ENCODE results near the gene SYT5.

The SYT5 gene

GRCh38 chr19:55224038-55224665, 44.1 kb upstream of the SYT5 start:
- Histone ChIP-seq H3K9ac (ENCODE audit: low read length) (no peak overlapping the region), H2BK120ac (ENCODE audit: low read depth, low read length) (no peak overlapping the region), H3K4me3 (ENCODE audit: low read length) (no peak overlapping the region), H2AK5ac (ENCODE audit: low read length) (no peak overlapping the region), H3K36me3 (ENCODE audit: control insufficient read depth, insufficient read depth, low read length) (peaks cover 5% of the 10 kb centered on the region), H2BK15ac (replicated peaks; ENCODE audit: low read depth) (no peak overlapping the region), H3K27me3 (ENCODE audit: insufficient read depth, low read length, poor library complexity) (no peaks in the 10 kb centered on the region), H3K27ac (ENCODE audit: low read depth, low read length) (no peak overlapping the region), H3K79me1 (ENCODE audit: low read length) (no peaks in the 10 kb centered on the region), H3K23ac (ENCODE audit: low read length) (no peak overlapping the region), H3K4me1 (ENCODE audit: control insufficient read depth, low read depth, low read length) (no peaks in the 10 kb centered on the region), H4K5ac (ENCODE audit: low read length) (no peak overlapping the region), H4K8ac (ENCODE audit: low read depth, low read length) (no peak overlapping the region), H2BK5ac (ENCODE audit: low read length) (no peak overlapping the region), H3K56ac (ENCODE audit: low read length) (no peak overlapping the region), H3K4me2 (ENCODE audit: low read length) (no peak overlapping the region), H3K18ac (ENCODE audit: low read length) (no peak overlapping the region), H3K4ac (ENCODE audit: low read depth, low read length) (no peak overlapping the region), H3K79me2 (ENCODE audit: control insufficient read depth, insufficient read depth, low read length) (no peaks in the 10 kb centered on the region)
- WGBS (ENCODE audit: extremely low coverage, insufficient coverage, low lambda C conversion rate) = no CpG with 5 or more reads among the region's 26 CpGs
- no peak for DNase-seq

GRCh38 chr19:55223291-55224037, 43.4 kb upstream of the SYT5 start:
- Histone ChIP-seq H3K36me3 (ENCODE audit: control insufficient read depth, insufficient read depth, low read length) (peaks cover 4% of the 10 kb centered on the region), H3K79me1 (ENCODE audit: low read length) (no peaks in the 10 kb centered on the region), H3K27ac (ENCODE audit: low read depth, low read length) (no peak overlapping the region), H3K4me3 (ENCODE audit: low read length) (no peak overlapping the region), H4K8ac (ENCODE audit: low read depth, low read length) (no peak overlapping the region), H3K79me2 (ENCODE audit: control insufficient read depth, insufficient read depth, low read length) (no peaks in the 10 kb centered on the region), H3K9ac (ENCODE audit: low read length) (no peak overlapping the region), H4K5ac (ENCODE audit: low read length) (no peak overlapping the region), H2BK15ac (replicated peaks; ENCODE audit: low read depth) (no peak overlapping the region), H2AK5ac (ENCODE audit: low read length) (no peak overlapping the region), H2BK120ac (ENCODE audit: low read depth, low read length) (no peak overlapping the region), H3K4ac (ENCODE audit: low read depth, low read length) (no peak overlapping the region), H3K23ac (ENCODE audit: low read length) (no peak overlapping the region), H3K4me1 (ENCODE audit: control insufficient read depth, low read depth, low read length) (no peaks in the 10 kb centered on the region), H3K27me3 (ENCODE audit: insufficient read depth, low read length, poor library complexity) (no peaks in the 10 kb centered on the region), H3K18ac (ENCODE audit: low read length) (no peak overlapping the region), H2BK5ac (ENCODE audit: low read length) (no peak overlapping the region), H3K56ac (ENCODE audit: low read length) (no peak overlapping the region), H3K4me2 (ENCODE audit: low read length) (no peak overlapping the region)
- no peak for DNase-seq
- WGBS (ENCODE audit: extremely low coverage, insufficient coverage, low lambda C conversion rate) = no CpG with 5 or more reads among the region's 17 CpGs

- H2BK120ac ChIP-seq (ENCODE audit: low read depth, low read length) = no peak overlapping the region
- H3K4me2 ChIP-seq (ENCODE audit: low read length) = no peak overlapping the region
- H3K9ac ChIP-seq (ENCODE audit: low read length) = no peak overlapping the region
- H3K79me2 ChIP-seq (ENCODE audit: control insufficient read depth, insufficient read depth, low read length) = no peaks in the 10 kb centered on the region
- no peaks in the 10 kb centered on the region for H3K4me1 ChIP-seq (ENCODE audit: control insufficient read depth, low read depth, low read length)
- H3K4me3 ChIP-seq (ENCODE audit: low read length) = no peak overlapping the region
- no peaks in the 10 kb centered on the region for H3K79me1 ChIP-seq (ENCODE audit: low read length)
- H2BK5ac ChIP-seq (ENCODE audit: low read length) = no peak overlapping the region
- H3K27ac ChIP-seq (ENCODE audit: low read depth, low read length) = no peak overlapping the region
- H3K36me3 ChIP-seq (ENCODE audit: control insufficient read depth, insufficient read depth, low read length) = no peaks in the 10 kb centered on the region
- H4K8ac ChIP-seq (ENCODE audit: low read depth, low read length) = no peak overlapping the region
- DNase-seq = peak; percentile 65
- H3K23ac ChIP-seq (ENCODE audit: low read length) = no peak overlapping the region
- WGBS (ENCODE audit: extremely low coverage, insufficient coverage, low lambda C conversion rate) = no CpG with 5 or more reads among the region's 9 CpGs
- no peak overlapping the region for H4K5ac ChIP-seq (ENCODE audit: low read length)
- no peaks in the 10 kb centered on the region for H3K27me3 ChIP-seq (ENCODE audit: insufficient read depth, low read length, poor library complexity)
- H2AK5ac ChIP-seq (ENCODE audit: low read length) = no peak overlapping the region
- H3K56ac ChIP-seq (ENCODE audit: low read length) = no peak overlapping the region
- H3K18ac ChIP-seq (ENCODE audit: low read length) = no peak overlapping the region
- H2BK15ac ChIP-seq (replicated peaks; ENCODE audit: low read depth) = no peak overlapping the region
- H3K4ac ChIP-seq (ENCODE audit: low read depth, low read length) = no peak overlapping the region
Observed at GRCh38 chr19:55220525-55220924, 40.4 kb upstream of the SYT5 start.

- Histone ChIP-seq H4K8ac (ENCODE audit: low read depth, low read length) (no peak overlapping the region), H3K18ac (ENCODE audit: low read length) (no peak overlapping the region), H2BK15ac (replicated peaks; ENCODE audit: low read depth) (no peak overlapping the region), H3K27me3 (ENCODE audit: insufficient read depth, low read length, poor library complexity) (no peaks in the 10 kb centered on the region), H2AK5ac (ENCODE audit: low read length) (no peak overlapping the region), H3K27ac (ENCODE audit: low read depth, low read length) (no peak overlapping the region), H2BK120ac (ENCODE audit: low read depth, low read length) (no peak overlapping the region), H3K79me2 (ENCODE audit: control insufficient read depth, insufficient read depth, low read length) (no peaks in the 10 kb centered on the region), H3K9ac (ENCODE audit: low read length) (peak overlapping the region; percentile 60), H3K4ac (ENCODE audit: low read depth, low read length) (no peak overlapping the region), H3K4me1 (ENCODE audit: control insufficient read depth, low read depth, low read length) (no peaks in the 10 kb centered on the region), H3K56ac (ENCODE audit: low read length) (peak overlapping the region; percentile 73), H4K5ac (ENCODE audit: low read length) (no peak overlapping the region), H3K23ac (ENCODE audit: low read length) (no peak overlapping the region), H2BK5ac (ENCODE audit: low read length) (no peak overlapping the region), H3K4me3 (ENCODE audit: low read length) (peak overlapping the region; percentile 20), H3K79me1 (ENCODE audit: low read length) (no peaks in the 10 kb centered on the region), H3K4me2 (ENCODE audit: low read length) (peak overlapping the region; percentile 19), H3K36me3 (ENCODE audit: control insufficient read depth, insufficient read depth, low read length) (no peaks in the 10 kb centered on the region)
- no CpG with 5 or more reads among the region's 36 CpGs for WGBS (ENCODE audit: extremely low coverage, insufficient coverage, low lambda C conversion rate)
- peak; percentile 99 for DNase-seq
Observed at GRCh38 chr19:55216461-55217198, 36.5 kb upstream of the SYT5 start.

GRCh38 chr19:55213547-55213946, 33.5 kb upstream of the SYT5 start:
- Histone ChIP-seq H3K4ac (ENCODE audit: low read depth, low read length) (no peak overlapping the region), H2BK15ac (replicated peaks; ENCODE audit: low read depth) (no peak overlapping the region), H3K18ac (ENCODE audit: low read length) (no peak overlapping the region), H3K27ac (ENCODE audit: low read depth, low read length) (no peak overlapping the region), H3K4me3 (ENCODE audit: low read length) (no peak overlapping the region), H3K27me3 (ENCODE audit: insufficient read depth, low read length, poor library complexity) (no peaks in the 10 kb centered on the region), H3K79me2 (ENCODE audit: control insufficient read depth, insufficient read depth, low read length) (no peaks in the 10 kb centered on the region), H2BK5ac (ENCODE audit: low read length) (no peak overlapping the region), H2AK5ac (ENCODE audit: low read length) (no peak overlapping the region), H3K56ac (ENCODE audit: low read length) (no peak overlapping the region), H4K5ac (ENCODE audit: low read length) (no peak overlapping the region), H2BK120ac (ENCODE audit: low read depth, low read length) (no peak overlapping the region), H3K23ac (ENCODE audit: low read length) (no peak overlapping the region), H3K4me2 (ENCODE audit: low read length) (no peak overlapping the region), H3K79me1 (ENCODE audit: low read length) (no peaks in the 10 kb centered on the region), H3K36me3 (ENCODE audit: control insufficient read depth, insufficient read depth, low read length) (no peaks in the 10 kb centered on the region), H4K8ac (ENCODE audit: low read depth, low read length) (no peak overlapping the region), H3K4me1 (ENCODE audit: control insufficient read depth, low read depth, low read length) (no peaks in the 10 kb centered on the region), H3K9ac (ENCODE audit: low read length) (no peak overlapping the region)
- no CpG with 5 or more reads among the region's 7 CpGs for WGBS (ENCODE audit: extremely low coverage, insufficient coverage, low lambda C conversion rate)
- no peak for DNase-seq

All from mesendoderm (in vitro differentiated cells).